Kidney epithelial cell (primary cell): ENCODE results near the gene SERTAD2. TPM values are rescaled to one million over a fixed set of nuclear protein-coding genes. Genes with fewer than 3 reads are reported as not detected.
A peak's percentile ranks its signal among the peaks of the same experiment; 100 is the strongest.

Experiments used
- DNase-seq: peaks from one replicate; pipeline ENCODE4 v3.0.0-alpha.2; 2010; ENCODE audit warnings: low read depth
- H3K27me3 ChIP-seq: 2 replicates; pipeline ENCODE4 v1.6.0; 2011; ENCODE audit warnings: low read length; ENCODE audit not compliant: control insufficient read depth, insufficient read depth
- H3K36me3 ChIP-seq: 2 replicates; pipeline ENCODE4 v1.5.1; 2011; ENCODE audit warnings: low read length; ENCODE audit not compliant: control insufficient read depth, insufficient read depth
- H3K4me3 ChIP-seq: 2 replicates; pipeline ENCODE4 v1.5.1; 2011; ENCODE audit warnings: low read depth, mild to moderate bottlenecking, control low read depth, low read length
- total RNA-seq: library from RNA; depleted of rRNA; stranded (reverse); fragments of >200 nt; gene quantifications from 2 replicates; pipeline ENCODE4 v1.2.3, GENCODE V29; 2015
- TF ChIP-seq, protein P1 (sequence below): IDR thresholded peaks from 2 replicates; pipeline ENCODE4 v1.5.1; 2011; ENCODE audit warnings: mild to moderate bottlenecking, moderate library complexity, low read length, control low read depth, inconsistent platforms; ENCODE audit not compliant: insufficient read depth, poor library complexity, severe bottlenecking

Gene SERTAD2
- total RNA-seq, 1 donor from 2014 or later, result 13.2 TPM

DNA sequence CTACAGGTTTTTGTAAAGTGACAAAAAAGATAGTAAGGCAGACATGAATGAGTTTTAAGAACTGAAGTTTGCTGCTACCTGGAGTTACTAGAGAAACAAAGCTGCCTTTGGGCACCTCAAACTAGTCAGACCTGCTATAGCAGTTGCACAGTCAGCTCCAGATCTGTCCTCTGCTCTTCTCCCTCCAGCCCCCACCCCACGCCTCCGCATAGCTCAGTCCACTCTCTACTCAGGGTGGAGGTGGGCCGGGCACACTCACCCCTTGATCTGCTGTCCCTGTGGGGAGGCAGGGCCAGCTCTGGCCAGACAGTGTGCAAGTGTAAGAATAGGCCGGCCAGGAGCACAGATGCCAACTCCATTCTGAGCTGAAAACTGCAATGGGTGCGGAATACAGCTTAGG, 4.1 kb downstream of the SERTAD2 start:
- no peak overlapping the region for H3K4me3 ChIP-seq
- TF ChIP-seq, protein P1, sequence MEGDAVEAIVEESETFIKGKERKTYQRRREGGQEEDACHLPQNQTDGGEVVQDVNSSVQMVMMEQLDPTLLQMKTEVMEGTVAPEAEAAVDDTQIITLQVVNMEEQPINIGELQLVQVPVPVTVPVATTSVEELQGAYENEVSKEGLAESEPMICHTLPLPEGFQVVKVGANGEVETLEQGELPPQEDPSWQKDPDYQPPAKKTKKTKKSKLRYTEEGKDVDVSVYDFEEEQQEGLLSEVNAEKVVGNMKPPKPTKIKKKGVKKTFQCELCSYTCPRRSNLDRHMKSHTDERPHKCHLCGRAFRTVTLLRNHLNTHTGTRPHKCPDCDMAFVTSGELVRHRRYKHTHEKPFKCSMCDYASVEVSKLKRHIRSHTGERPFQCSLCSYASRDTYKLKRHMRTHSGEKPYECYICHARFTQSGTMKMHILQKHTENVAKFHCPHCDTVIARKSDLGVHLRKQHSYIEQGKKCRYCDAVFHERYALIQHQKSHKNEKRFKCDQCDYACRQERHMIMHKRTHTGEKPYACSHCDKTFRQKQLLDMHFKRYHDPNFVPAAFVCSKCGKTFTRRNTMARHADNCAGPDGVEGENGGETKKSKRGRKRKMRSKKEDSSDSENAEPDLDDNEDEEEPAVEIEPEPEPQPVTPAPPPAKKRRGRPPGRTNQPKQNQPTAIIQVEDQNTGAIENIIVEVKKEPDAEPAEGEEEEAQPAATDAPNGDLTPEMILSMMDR, result no peak

DNA sequence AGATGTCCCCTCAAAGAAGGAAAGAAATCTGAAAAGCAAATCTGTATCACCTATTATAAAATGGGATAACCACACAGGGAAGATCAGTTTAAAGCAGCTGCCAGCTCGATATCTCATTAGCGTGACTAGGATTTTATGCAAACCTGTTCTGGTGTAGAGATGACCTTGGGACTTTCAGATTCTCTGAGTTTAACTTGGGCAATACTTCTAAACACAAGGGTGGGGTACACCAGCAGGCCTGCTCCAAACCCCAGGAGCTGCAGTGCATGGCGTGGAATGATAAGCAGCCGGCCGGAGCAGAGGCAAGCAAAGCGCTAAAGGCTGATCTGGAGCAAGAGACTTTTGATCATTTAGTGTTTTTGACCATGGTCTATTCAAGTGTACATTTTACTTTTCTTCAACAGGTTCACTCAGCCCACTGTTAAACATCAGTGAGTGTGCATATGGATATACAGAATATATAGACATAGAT, 4.7 kb downstream of the SERTAD2 start:
- TF ChIP-seq, protein P1, result no peak
- no peak overlapping the region for H3K4me3 ChIP-seq

More for the DNA sequence above, 4.1 kb downstream of the SERTAD2 start:
- DNase-seq, result no peak
- Histone ChIP-seq H3K27me3 (no peaks in the 10 kb centered on the region), H3K36me3 (no peaks in the 10 kb centered on the region)

DNA sequence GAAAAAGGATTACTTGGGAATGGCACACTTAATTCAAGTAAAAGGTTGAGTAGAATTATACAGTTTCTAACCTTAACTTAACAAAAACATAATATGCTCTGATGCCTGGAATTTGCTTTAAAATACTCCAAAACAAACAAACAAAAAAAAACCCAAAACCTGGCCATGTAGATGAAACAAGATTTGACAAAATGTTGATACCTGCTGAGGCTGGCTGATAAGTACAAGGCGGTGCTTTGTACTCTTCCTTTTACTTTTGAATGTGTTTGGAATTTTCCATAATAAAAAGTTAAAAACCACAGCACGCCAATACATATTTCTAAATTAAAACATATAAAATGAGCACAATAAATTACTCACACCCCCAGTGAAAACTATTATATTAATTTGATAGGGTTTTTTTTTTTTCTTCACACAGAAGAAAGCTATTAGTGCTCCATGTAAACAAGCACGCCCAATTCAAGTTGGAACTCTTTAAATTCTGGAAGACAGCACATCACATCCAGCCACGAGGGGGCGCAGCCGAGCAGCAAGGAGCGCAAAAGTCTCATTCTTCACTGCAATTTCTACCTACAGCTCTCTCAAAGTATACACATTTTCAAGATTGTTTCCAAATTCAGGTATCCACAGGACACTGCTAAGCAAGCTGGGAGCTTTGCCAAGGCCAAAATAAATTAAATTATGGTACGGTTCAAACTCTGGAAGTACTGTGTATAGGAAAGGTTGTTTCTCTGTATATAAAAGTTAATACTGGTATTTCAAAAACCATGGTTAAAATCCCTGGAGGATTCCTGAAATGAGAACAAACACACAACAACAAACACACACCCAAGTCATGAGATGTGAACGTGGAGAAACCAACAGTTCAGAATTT, 7.5 kb downstream of the SERTAD2 start:
- no peak overlapping the region for H3K4me3 ChIP-seq
- H3K36me3 ChIP-seq, result no peaks in the 10 kb centered on the region
- no peak for DNase-seq
- no peaks in the 10 kb centered on the region for H3K27me3 ChIP-seq
- TF ChIP-seq, protein P1, result peak; percentile 93

More for the DNA sequence above, 4.7 kb downstream of the SERTAD2 start:
- H3K36me3 ChIP-seq, result no peaks in the 10 kb centered on the region
- H3K27me3 ChIP-seq, result no peaks in the 10 kb centered on the region
- DNase-seq, result no peak

DNA sequence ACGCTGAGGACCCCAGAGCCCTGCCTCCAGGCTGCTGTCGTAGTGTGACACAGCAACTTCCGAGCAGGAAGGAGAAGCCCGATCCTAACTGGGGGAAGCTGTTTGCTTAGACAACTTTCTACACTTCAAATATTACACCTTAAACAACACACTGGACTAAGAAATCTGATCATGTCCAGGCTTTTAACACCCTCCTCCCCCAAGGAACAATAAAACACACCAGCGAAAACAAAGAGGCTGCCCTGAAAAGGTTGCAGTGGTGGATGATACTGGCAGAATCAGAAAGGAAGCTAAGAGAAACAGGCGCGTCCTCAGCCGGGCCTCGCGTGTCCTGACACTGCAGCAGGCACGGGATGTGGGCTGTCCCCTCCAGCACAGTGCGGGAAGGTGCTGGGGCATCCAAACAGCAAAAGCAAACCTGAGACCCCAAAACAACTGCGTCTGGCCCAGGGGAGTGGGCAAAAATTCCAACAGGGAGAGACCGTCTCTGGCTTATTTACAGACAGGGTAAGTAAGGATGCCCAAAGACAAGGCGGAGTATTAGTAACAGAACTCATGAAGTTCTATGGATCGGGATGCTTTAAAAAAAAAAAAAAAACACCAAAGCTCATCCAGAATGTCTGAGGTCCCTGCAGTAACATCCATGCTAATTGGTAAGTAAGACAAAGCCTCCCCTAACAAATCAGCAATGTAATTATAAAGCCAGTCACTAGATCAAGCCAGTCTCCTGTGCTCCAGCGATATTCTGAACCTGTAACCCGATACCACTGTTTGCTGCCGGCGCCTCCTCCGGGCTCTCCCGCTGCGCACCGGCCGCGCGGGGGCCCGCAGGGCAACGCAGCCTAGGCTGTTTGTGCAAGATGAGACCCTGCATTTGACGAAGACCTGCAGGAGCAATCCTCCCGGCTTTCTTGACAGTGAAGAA, 9.0 kb downstream of the SERTAD2 start:
- peak overlapping the region; percentile 33 for H3K4me3 ChIP-seq
- no peak for DNase-seq
- TF ChIP-seq, protein P1, result peak; percentile 8
- H3K36me3 ChIP-seq, result no peaks in the 10 kb centered on the region
- H3K27me3 ChIP-seq, result no peaks in the 10 kb centered on the region

DNA sequence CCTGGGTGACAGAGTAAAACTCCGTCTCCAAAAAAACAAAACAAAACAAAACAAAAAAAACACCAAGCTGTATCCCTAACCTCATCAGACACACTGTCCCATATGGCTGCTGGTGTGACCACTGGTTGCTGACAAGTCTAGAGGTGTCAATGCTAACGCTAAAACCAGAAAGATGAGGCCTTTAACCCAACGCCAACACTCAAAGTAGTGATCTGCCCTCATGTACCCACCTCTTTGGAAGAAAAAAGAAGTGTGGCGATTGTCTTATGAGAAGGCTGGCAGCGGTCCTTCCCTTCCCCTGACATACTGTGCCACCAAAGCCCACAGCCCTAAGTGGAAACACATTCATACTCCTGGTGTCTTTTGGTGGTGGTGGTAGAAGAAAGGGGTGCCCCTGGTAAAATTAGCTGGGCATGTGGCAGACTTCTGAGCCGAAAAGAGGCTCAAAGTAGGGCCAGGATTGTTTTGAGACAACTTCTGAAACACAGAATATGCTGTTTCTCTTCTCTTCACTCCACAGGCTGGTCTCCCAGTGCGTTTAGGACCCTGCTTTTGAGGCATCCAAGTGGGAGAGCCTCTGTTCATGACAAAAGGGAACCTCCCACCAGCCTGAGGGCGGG, 9.8 kb downstream of the SERTAD2 start:
- H3K4me3 ChIP-seq, result no peak overlapping the region
- TF ChIP-seq, protein P1, result no peak
- DNase-seq, result no peak
- H3K27me3 ChIP-seq, result no peaks in the 10 kb centered on the region
- H3K36me3 ChIP-seq, result no peaks in the 10 kb centered on the region
